Ishikawa (cell line): Measurements from ENCODE around the gene ADCY4.

Experiments used
- CREB1 ChIP-seq: IDR thresholded peaks from 2 replicates; pipeline ENCODE4 v1.6.1; 2012; ENCODE audit warnings: low read depth
- REST ChIP-seq: IDR thresholded peaks from 2 replicates; pipeline ENCODE4 v1.6.1; 2012; ENCODE audit warnings: low read depth, mild to moderate bottlenecking
- YY1 ChIP-seq: IDR thresholded peaks from 2 replicates; pipeline ENCODE4 v1.6.1; 2012; ENCODE audit warnings: low read depth

GRCh38 chr14:24340606-24341005 is 5.7 kb upstream of the ADCY4 start:
- TF ChIP-seq CREB1 (no peak), YY1 (no peak), REST (no peak)
